ENCODE results near the gene MAL.

GRCh38 chr2:95031726-95032116, 6.2 kb downstream of the MAL start:
- TF ChIP-seq POLR2A (IDR thresholded peaks at IDR 0.05), result no peak
- TF ChIP-seq EP300 (IDR thresholded peaks at IDR 0.05), result no peak

Measured in stomach (tissue), 4 donors.